Cerebellar cortex (tissue), 1 donor: ENCODE data around the gene FBXL19.
"Not testable (repeated sequence)": the region's sequence is repeated elsewhere in the genome, so short reads cannot be mapped to it uniquely, and the experiment has no call there.

Experiments used
- DNase-seq: peaks from one replicate; pipeline ENCODE4 v3.0.0-alpha.2; 2015; ENCODE audit warnings: low spot score

FBXL19 gene, protein sequence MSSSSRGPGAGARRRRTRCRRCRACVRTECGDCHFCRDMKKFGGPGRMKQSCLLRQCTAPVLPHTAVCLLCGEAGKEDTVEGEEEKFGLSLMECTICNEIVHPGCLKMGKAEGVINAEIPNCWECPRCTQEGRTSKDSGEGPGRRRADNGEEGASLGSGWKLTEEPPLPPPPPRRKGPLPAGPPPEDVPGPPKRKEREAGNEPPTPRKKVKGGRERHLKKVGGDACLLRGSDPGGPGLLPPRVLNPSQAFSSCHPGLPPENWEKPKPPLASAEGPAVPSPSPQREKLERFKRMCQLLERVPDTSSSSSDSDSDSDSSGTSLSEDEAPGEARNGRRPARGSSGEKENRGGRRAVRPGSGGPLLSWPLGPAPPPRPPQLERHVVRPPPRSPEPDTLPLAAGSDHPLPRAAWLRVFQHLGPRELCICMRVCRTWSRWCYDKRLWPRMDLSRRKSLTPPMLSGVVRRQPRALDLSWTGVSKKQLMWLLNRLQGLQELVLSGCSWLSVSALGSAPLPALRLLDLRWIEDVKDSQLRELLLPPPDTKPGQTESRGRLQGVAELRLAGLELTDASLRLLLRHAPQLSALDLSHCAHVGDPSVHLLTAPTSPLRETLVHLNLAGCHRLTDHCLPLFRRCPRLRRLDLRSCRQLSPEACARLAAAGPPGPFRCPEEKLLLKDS

GRCh38 chr16:30923554-30924075, at the start of gene FBXL19:
Gene FBXL19 (plus strand): TSS chr16:30923572. CDS start chr16:30925755, 2,183 bp downstream.
- DNase-seq, result no peak

- DNase-seq, result no peak
These were observed 49.0 kb upstream of the FBXL19 start for GRCh38 chr16:30874244-30874820.

DNA sequence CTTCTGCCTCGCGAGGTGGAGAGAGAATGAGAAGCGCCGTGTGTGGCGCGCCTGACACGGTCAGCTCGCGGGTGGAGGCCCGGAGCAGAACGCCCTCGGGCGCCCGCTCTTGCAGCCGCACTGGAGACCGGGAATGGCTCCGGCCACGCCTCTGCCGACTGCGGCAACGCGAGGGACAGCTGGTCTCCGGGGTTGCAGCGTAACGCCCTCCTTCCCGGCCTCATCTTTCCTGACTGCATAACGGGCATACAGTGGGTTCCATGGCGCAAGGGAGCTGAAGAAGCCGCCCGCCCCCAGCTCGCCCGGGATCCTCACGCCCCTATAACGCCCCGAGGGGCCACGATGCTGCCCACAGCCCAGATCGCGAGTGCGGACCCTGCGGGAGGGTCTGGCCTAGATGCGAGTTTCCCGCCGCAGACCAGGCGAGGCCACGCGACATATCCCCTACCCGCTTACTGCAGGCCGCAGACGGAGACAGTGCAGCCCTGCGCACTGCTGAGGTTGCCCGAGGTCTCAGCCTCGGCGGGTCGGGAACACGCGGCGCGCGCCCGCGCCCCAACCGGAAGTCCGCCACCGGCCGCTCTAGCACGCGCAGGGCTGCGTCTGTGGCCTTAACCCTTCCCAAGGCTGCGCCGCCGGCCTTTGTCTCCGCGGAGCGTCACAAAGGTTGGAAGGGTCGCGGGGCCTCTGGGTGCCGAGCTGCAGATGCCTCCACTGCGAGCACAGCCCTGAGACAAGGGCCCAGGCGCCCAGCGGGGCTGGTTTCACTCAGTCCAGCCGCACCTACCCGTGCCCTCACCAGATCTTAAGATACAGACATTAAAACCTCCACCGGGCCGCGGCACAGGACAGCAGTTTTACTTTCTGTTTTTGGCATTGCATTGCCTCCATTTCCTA, 48.3 kb upstream of the FBXL19 start:
- peak; percentile 89 for DNase-seq

GRCh38 chr16:30875871-30876801, 47.2 kb upstream of the FBXL19 start:
- DNase-seq, result peak; percentile 19

DNA sequence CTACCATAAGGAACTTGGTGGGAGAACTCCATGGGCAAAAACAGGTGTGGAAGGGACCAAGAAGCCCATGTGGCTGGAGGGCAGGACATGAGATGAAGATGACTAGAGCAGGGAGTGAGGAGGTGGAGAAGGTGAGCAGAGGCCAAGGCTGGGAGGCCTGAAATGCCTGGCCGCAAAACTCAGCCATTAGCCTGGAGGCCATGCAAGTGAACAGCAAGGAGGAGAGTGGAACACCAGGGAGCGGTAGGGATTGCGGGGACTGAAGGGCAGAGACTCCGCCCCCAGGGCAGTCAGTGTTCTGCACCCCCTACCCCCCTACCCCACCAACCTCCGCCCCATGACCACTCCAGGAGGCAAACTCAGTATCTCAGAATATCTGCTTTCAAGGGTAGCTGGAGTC, 46.5 kb upstream of the FBXL19 start:
- DNase-seq, result peak; percentile 24

DNA sequence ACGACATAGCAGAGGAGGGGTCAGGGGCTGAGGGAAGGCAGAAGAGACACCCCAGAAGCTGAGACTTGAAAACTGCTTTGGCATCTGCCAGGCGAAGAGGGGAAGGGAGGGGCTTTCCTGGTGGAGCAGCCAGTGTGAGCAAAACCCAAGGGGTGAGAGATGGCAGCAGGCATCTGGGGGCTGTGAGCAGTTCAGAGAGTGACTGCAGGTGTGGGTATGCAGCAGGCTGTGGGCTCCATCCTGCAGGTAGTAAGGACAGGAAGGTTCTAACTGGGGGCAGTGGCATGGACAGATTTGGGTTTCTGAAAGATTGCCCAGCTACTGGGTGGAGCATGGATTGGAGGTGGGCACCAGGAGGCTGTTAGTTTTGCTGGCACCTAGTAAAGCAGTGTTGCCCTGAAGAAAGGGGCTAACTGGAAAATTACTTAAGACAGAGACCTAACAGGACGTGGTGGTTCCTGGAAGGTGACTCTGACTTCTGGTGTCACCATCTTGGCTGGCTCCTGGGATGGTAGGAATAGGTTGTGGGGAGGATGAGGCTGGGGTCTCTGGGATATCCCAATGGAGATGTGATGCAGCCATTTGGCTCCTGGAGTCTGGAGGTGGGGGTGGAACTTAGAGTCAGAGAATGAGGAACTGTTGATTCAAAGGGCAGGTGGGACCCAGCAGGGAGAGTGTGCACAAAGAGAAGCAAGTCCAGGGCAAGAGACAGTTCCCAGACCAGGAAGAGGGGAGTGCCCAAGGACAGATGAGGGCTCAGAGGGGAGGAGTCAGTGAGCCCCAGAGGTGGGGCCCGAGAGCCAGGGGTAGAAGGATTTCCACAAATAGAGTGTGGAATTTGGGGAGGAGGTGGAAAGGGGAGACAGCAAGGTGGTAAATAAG, 40.7 kb upstream of the FBXL19 start:
- DNase-seq, result no peak

GRCh38 chr16:30884760-30885159, 38.6 kb upstream of the FBXL19 start:
- DNase-seq, result no peak

GRCh38 chr16:30885196-30885595, 38.2 kb upstream of the FBXL19 start:
- no peak for DNase-seq

DNA sequence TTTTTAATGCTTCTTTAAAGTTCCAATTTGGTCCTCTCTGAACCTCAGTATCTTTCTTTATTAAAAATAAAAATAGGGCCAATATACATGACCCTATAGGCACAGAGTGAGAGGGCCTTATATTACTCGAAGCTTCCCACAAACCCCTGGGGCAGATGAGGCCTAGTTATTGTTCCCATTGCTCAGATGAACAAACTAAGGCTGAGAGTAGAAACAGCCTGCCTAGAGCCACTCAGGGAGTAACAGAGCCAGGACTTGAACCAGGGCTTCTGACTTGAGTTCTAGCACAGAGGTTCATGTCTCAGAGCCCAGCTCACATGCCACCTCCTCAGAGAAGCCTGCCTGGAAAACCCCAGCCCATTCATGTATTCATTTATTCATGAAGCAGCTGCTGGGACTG, 37.2 kb upstream of the FBXL19 start:
- DNase-seq, result no peak

GRCh38 chr16:30887927-30888326, 35.4 kb upstream of the FBXL19 start:
- DNase-seq, result peak; percentile 52

DNA sequence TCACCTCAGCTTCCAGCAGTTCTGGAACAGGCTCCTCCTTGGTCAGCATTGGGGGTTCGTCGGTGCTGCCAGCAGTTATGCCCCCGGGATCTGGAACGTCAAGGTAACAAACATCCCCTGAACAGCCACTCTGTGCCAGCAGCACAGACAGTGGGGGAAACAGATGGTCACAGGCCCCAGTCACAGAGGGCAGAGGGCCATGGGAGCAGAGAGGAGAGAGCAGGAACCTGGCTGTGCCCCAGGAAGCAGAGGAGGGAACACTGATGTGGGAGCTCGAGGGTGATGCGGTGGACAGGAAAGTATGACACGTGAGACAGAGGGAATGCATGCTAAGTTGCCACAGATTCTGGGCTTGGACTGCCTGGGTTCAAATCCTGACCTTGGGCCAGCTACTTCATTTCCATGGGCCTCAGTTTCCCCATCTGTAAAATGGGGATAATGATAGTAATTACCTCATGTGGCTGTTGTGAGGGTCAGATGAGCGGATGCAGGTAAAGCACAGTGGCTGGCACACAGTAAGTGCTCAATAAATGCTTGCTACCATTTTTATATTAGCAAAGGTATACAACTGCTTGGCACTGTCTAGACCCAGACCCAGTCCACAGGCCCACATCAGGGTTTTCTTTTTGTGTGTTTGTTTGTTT, 34.4 kb upstream of the FBXL19 start:
- peak; percentile 23 for DNase-seq

DNA sequence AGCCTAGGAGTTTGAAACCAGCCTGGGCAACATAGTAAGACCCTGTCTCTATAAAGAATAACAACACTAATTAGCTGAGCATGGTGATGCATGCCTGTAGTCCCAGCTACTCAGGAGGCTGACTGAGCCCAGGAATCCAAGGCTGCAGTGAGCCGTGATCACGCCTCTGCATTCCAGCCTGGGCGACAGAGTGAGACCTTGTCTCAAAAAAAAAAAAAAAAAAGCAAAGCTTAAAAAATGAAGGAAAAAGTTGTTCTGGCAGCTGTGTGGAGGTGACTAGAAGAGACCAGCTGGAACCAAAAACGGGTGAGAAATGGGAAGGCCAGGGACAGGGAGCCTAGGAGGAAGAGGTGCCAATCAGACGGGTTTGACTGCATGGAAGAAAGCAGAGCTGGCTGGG, 33.7 kb upstream of the FBXL19 start:
- DNase-seq, result no peak

- DNase-seq, result not testable (repeated sequence)
These were observed 32.1 kb upstream of the FBXL19 start for GRCh38 chr16:30891043-30891823.

GRCh38 chr16:30892670-30893416, 30.5 kb upstream of the FBXL19 start:
- no peak for DNase-seq

DNA sequence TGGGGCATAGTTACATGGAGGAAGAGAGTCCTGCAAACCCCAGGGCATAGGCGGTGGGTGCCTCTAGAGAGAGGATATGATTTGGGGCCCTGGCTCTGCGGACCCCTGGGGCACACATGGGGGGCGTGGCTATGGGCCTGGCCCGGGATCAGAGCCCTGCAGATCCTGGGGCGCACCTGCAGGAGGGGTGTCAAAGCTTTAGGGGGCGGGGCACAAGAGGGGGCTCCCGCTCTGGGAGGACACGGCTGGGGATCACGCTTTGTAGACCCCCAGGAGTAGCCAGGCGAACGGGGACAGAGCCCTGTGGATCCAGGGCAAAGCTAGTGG, 30.0 kb upstream of the FBXL19 start:
- no peak for DNase-seq

GRCh38 chr16:30893744-30894539, 29.4 kb upstream of the FBXL19 start, which contains the start of gene BCL7C:
Gene BCL7C (minus strand): TSS chr16:30894077. CDS start chr16:30893944, 133 bp downstream.
- DNase-seq, result peak; percentile 79
